GM10266 (cell line): ENCODE results near the gene FCGR2B.
"Not testable (repeated sequence)": the region's sequence is repeated elsewhere in the genome, so short reads cannot be mapped to it uniquely, and the experiment has no call there.

Source experiments
- DNase-seq: peaks from one replicate; pipeline ENCODE4 v3.0.0; 2012; ENCODE audit errors: extremely low spot score
- TF ChIP-seq, protein P1 (sequence below): IDR thresholded peaks from 2 replicates; pipeline ENCODE4 v1.5.1; 2012; ENCODE audit warnings: mild to moderate bottlenecking, low read depth; ENCODE audit not compliant: control insufficient read depth, insufficient read depth; ENCODE audit errors: missing control alignments

Gene FCGR2B

DNA sequence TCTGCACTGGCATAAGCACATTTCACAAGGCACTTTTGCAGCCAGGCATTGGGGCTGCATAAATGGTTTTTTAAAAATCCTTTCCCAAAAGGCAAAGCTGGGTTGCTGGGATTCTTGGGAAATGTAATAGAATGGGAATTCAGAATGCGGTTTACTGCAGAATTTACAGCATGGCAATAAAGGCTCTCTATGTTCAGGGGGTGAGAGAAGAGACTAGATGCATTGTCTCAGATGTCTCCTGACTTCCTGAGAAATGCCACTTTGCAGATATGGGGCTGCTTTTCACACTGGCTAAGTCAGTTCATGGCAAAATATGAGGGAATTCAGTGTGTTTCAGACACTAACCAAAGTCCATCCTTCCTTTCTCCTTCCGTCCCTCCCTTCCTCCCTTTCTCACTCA, 13.5 kb downstream of the FCGR2B start:
- TF ChIP-seq, protein P1, sequence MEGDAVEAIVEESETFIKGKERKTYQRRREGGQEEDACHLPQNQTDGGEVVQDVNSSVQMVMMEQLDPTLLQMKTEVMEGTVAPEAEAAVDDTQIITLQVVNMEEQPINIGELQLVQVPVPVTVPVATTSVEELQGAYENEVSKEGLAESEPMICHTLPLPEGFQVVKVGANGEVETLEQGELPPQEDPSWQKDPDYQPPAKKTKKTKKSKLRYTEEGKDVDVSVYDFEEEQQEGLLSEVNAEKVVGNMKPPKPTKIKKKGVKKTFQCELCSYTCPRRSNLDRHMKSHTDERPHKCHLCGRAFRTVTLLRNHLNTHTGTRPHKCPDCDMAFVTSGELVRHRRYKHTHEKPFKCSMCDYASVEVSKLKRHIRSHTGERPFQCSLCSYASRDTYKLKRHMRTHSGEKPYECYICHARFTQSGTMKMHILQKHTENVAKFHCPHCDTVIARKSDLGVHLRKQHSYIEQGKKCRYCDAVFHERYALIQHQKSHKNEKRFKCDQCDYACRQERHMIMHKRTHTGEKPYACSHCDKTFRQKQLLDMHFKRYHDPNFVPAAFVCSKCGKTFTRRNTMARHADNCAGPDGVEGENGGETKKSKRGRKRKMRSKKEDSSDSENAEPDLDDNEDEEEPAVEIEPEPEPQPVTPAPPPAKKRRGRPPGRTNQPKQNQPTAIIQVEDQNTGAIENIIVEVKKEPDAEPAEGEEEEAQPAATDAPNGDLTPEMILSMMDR = no peak
- no peak for DNase-seq

DNA sequence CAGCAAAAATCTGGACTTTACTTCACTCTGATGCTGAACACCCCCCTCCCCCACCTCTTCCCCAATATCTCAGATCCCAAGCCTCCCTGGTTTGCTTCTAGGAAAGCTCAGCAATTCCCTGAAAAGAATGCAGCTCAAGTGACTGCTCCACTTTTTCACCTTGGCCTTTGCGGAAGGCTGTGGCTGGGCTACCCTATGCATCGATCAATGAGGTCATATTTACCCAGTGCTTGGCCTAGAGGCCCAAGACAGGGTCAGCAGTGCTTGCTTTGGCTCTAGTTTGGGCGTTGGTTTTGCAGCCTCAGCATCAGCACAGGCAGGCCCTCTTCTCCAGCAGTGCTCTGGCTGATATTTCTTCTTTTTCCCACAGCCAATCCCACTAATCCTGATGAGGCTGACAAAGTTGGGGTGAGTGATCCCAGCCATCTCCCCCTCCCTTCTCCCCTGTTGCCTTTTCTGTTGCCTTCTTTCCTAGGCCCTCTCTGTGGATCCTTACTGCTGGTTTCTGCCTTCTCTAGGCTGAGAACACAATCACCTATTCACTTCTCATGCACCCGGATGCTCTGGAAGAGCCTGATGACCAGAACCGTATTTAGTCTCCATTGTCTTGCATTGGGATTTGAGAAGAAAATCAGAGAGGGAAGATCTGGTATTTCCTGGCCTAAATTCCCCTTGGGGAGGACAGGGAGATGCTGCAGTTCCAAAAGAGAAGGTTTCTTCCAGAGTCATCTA, 14.2 kb downstream of the FCGR2B start:
- DNase-seq = no peak
- TF ChIP-seq, protein P1 = no peak

DNA sequence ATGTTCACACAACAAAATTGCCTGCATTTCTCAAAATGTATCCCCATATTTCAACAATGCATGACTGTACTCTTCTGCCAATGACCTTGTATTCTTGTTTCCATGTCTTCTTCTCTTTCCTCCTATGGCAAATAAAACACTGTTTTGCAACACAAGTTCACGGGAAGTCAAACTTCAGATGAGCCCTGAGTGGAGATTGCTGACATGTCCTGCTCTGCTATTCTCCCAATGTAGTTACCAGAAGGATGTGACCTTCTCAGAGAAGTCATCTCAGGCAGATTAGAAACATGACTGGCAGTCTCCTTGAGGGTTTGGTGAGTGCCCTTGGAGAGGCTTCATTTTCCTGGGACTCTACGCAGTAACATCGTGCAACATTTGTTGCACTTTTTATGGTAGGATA, 15.6 kb downstream of the FCGR2B start:
- DNase-seq = no peak
- TF ChIP-seq, protein P1 = no peak

DNA sequence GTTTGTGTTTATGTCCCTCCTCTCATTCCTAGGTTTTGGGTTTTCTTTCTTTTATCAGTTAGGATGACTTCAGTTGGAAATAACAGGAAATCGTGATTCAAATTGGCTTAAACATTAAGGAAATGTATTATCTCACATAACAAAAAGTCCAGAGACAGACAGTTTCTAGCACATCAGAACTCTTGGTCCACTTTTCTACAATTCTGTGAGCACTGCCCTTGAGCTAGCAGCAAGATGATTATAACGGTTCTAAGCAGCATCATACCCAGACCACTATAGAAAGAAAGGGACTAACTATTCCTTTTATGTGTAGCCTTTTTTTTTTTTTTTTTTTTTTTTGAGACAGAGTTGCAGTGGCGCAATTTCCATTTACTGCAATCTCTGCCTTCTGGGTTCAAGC, 18.9 kb downstream of the FCGR2B start:
- TF ChIP-seq, protein P1 = no peak
- no peak for DNase-seq

DNA sequence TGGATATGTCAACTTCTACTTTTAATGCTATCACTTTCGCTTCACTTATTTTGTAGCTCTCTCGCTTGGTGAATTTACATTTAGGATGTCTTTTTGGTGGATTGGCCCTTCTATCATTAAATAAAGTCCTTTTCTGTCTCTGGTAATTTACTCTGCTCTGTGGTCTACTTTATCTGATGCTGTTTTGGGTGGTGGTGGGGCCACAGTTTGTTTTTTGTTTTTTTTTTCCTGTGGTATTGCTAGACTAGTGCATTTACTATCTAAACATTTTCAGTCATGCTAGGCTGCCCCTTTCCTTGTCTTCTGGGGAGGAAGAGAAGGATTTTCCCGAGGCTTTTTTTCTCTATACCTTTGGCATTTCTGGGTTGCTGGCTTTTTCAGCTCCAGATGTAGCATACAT, 26.0 kb downstream of the FCGR2B start:
- TF ChIP-seq, protein P1 = no peak
- DNase-seq = no peak

DNA sequence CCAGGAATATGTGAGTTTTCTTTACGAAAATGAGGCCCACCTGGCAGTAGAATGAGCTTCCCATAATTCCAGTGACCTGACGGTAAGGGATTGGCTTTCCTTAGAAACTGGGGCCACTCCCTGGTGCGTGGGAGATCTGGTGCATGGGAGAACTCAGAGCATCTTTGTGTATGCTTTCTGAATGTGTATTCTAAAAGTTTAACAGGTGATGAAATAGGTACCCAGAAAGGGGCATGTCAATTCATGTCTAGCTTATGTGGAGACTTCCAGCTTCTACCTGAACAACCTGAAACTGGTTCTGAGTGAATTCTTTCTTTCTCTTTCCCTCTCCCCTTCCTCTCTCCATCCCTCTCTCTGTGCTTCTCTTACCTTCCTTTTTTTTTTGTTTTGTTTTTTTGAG, 28.9 kb downstream of the FCGR2B start:
- no peak for DNase-seq
- TF ChIP-seq, protein P1 = no peak

DNA sequence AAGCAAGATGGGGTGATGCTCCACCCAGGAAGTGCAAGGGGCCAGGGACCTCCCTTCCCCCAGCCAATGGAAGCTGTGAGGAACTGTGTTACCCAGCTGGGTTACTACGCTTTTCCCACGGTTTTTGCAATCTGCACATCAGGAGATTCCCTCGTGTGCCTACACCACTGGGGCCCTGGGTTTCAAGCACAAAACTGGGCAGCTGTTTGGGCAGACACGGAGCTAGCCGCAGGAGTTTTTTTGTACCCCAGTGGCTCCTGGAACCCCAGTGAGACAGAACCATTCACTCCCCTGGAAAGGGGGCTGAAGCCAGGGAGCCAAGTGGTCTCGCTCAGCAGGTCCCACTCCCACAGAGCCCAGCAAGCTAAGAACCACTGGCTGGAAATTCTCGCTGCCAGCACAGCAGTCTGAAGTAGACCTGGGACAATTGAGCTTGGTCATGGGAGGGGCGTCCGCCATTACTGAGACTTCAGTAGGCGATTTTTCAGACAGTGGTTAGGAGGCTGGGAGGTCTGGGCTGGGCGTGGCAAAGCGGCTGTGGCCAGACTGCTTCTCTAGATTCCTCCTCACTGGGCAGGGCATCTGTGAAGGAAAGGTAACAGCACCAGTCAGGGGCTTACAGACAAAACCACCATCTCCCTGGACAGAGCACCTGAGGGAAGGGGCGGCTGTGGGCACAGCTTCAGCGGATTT, 30.2 kb downstream of the FCGR2B start:
- not testable (repeated sequence) for DNase-seq

DNA sequence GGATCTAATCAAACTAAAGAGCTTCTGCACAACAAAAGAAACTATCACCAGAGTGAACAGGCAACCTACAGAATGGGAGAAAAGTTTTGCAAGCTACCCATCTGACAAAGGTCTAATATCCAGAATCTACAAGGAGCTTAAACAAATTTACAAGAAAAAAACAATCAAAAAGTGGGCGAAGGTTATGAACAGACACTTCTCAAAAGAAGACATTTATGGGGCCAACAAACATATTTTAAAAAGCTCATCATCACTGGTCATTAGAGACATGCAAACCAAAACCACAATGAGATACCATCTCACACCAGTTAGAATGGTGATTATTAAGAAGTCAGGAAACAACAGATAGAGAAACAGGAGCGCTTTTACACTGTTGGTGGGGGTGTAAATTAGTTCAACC, 35.4 kb downstream of the FCGR2B start:
- not testable (repeated sequence) for DNase-seq
